Large intestine (tissue), 3 donors: Measurements from ENCODE around the gene CRB1. TPM values are rescaled to one million over a fixed set of nuclear protein-coding genes. Genes with fewer than 3 reads are reported as not detected.
A peak's percentile ranks its signal among the peaks of the same experiment; 100 is the strongest.

ENCODE experiments used
- DNase-seq, 2 donors: peaks; one replicate each; pipeline versions ENCODE4 v3.0.0 to v3.0.0-alpha.2; 2013
- H3K27ac ChIP-seq: one replicate; pipeline ENCODE4 v1.5.1; 2013; ENCODE audit warnings: low read length
- H3K27me3 ChIP-seq: 2 replicates; pipeline ENCODE4 v1.6.1; 2013; ENCODE audit warnings: low read length; ENCODE audit not compliant: control insufficient read depth, insufficient read depth
- H3K36me3 ChIP-seq: 2 replicates; pipeline ENCODE4 v1.6.1; 2013; ENCODE audit warnings: low read length; ENCODE audit not compliant: control insufficient read depth, insufficient read depth
- H3K4me1 ChIP-seq: one replicate; pipeline ENCODE4 v1.6.1; 2013; ENCODE audit warnings: low read length; ENCODE audit not compliant: control insufficient read depth, insufficient read depth
- H3K4me3 ChIP-seq: one replicate; pipeline ENCODE4 v1.5.1; 2013; ENCODE audit warnings: low read length
- H3K9me3 ChIP-seq: one replicate; pipeline ENCODE4 v1.6.1; 2013; ENCODE audit warnings: mild to moderate bottlenecking, low read depth, low read length, moderate library complexity; ENCODE audit not compliant: control insufficient read depth
- WGBS: methylation state at CpG from one replicate; pipeline ENCODE4 v1.1.5; 2013; ENCODE audit warnings: low lambda C conversion rate; ENCODE audit not compliant: insufficient coverage; 5-methylcytosine and 5-hydroxymethylcytosine counted together
- polyA plus RNA-seq: library from polyadenylated mRNA; unstranded; fragments of 120-200 nt; gene quantifications from one replicate; pipeline ENCODE4 v1.2.1, GENCODE V29; 2013

Gene CRB1
- polyA plus RNA-seq, 1 donor: 0.28 TPM

- no CpG with 5 or more reads among the region's 2 CpGs for WGBS
- no peaks in the 10 kb centered on the region for H3K36me3 ChIP-seq
- no peak overlapping the region for H3K27ac ChIP-seq
- H3K4me3 ChIP-seq: no peak overlapping the region
- no peak for DNase-seq
- no peaks in the 10 kb centered on the region for H3K4me1 ChIP-seq
- H3K27me3 ChIP-seq: no peaks in the 10 kb centered on the region
- no peaks in the 10 kb centered on the region for H3K9me3 ChIP-seq
These were observed 180.2 kb downstream of the CRB1 start for GRCh38 chr1:197448121-197448779.

- Histone ChIP-seq H3K4me1 (no peaks in the 10 kb centered on the region), H3K27me3 (no peaks in the 10 kb centered on the region), H3K27ac (no peak overlapping the region), H3K4me3 (no peak overlapping the region), H3K9me3 (no peaks in the 10 kb centered on the region), H3K36me3 (no peaks in the 10 kb centered on the region)
- no peak for DNase-seq
- 100% methylated on average over 1 of the region's 5 CpGs for WGBS
These were observed 183.3 kb downstream of the CRB1 start for GRCh38 chr1:197451381-197451780.

- Histone ChIP-seq H3K27me3 (no peaks in the 10 kb centered on the region), H3K4me1 (no peaks in the 10 kb centered on the region), H3K9me3 (no peaks in the 10 kb centered on the region), H3K27ac (no peak overlapping the region), H3K36me3 (no peaks in the 10 kb centered on the region), H3K4me3 (no peak overlapping the region)
- DNase-seq: no peak
- no CpG with 5 or more reads among the region's 1 CpG for WGBS
These were observed 185.5 kb downstream of the CRB1 start for GRCh38 chr1:197453376-197454058.

- no CpG with 5 or more reads among the region's 5 CpGs for WGBS
- Histone ChIP-seq H3K27ac (no peak overlapping the region), H3K4me1 (peaks cover 4% of the 10 kb centered on the region)
These were observed 194.5 kb downstream of the CRB1 start for GRCh38 chr1:197462539-197462938.

GRCh38 chr1:197463142-197463541 is 195.1 kb downstream of the CRB1 start:
- Histone ChIP-seq H3K27me3 (no peaks in the 10 kb centered on the region), H3K4me1 (peaks cover 10% of the 10 kb centered on the region), H3K36me3 (no peaks in the 10 kb centered on the region), H3K27ac (no peak overlapping the region), H3K4me3 (no peak overlapping the region), H3K9me3 (no peaks in the 10 kb centered on the region)
- no peak for DNase-seq

More at GRCh38 chr1:197462539-197462938, 194.5 kb downstream of the CRB1 start:
- Histone ChIP-seq H3K4me3 (no peak overlapping the region), H3K36me3 (no peaks in the 10 kb centered on the region), H3K9me3 (no peaks in the 10 kb centered on the region), H3K27me3 (no peaks in the 10 kb centered on the region)
- DNase-seq: no peak

- peak; percentile 28 to 50 for DNase-seq
- peaks cover 14% of the 10 kb centered on the region for H3K4me1 ChIP-seq
- WGBS: no CpG with 5 or more reads among the region's 7 CpGs
- H3K36me3 ChIP-seq: no peaks in the 10 kb centered on the region
- H3K27ac ChIP-seq: peak overlapping the region; percentile 9
- H3K9me3 ChIP-seq: no peaks in the 10 kb centered on the region
- no peaks in the 10 kb centered on the region for H3K27me3 ChIP-seq
- no peak overlapping the region for H3K4me3 ChIP-seq
These were observed 196.0 kb downstream of the CRB1 start for GRCh38 chr1:197464044-197464443.

GRCh38 chr1:197465528-197466327 is 197.7 kb downstream of the CRB1 start:
- no peaks in the 10 kb centered on the region for H3K36me3 ChIP-seq
- WGBS: 100% methylated on average over 1 of the region's 3 CpGs
- no peaks in the 10 kb centered on the region for H3K9me3 ChIP-seq
- H3K4me1 ChIP-seq: peaks cover 14% of the 10 kb centered on the region
- no peak for DNase-seq
- H3K4me3 ChIP-seq: no peak overlapping the region
- no peaks in the 10 kb centered on the region for H3K27me3 ChIP-seq
- peak overlapping the region; percentile 2 for H3K27ac ChIP-seq

GRCh38 chr1:197466813-197467212 is 198.8 kb downstream of the CRB1 start:
- DNase-seq: peak; percentile 28 to 40
- WGBS: 29% methylated on average over 1 of the region's 3 CpGs
- no peak overlapping the region for H3K4me3 ChIP-seq
- peaks cover 14% of the 10 kb centered on the region for H3K4me1 ChIP-seq
- no peaks in the 10 kb centered on the region for H3K27me3 ChIP-seq
- no peaks in the 10 kb centered on the region for H3K36me3 ChIP-seq
- H3K27ac ChIP-seq: peak overlapping the region; percentile 2
- no peaks in the 10 kb centered on the region for H3K9me3 ChIP-seq

GRCh38 chr1:197467881-197468280 is 199.8 kb downstream of the CRB1 start:
- H3K4me1 ChIP-seq: peaks cover 14% of the 10 kb centered on the region
- no peaks in the 10 kb centered on the region for H3K36me3 ChIP-seq
- no peaks in the 10 kb centered on the region for H3K27me3 ChIP-seq
- 57% methylated on average over 1 of the region's 1 CpG for WGBS
- no peak overlapping the region for H3K4me3 ChIP-seq
- no peak overlapping the region for H3K27ac ChIP-seq
- no peaks in the 10 kb centered on the region for H3K9me3 ChIP-seq
- no peak for DNase-seq

GRCh38 chr1:197468543-197469175 is 200.6 kb downstream of the CRB1 start:
- H3K4me1 ChIP-seq: peaks cover 12% of the 10 kb centered on the region
- H3K9me3 ChIP-seq: no peaks in the 10 kb centered on the region
- H3K36me3 ChIP-seq: no peaks in the 10 kb centered on the region
- no peak for DNase-seq
- no CpG with 5 or more reads among the region's 9 CpGs for WGBS
- H3K4me3 ChIP-seq: no peak overlapping the region
- no peak overlapping the region for H3K27ac ChIP-seq
- H3K27me3 ChIP-seq: no peaks in the 10 kb centered on the region
